K562 (cell line): Measurements from ENCODE around the gene CRYBG2. TPM values are rescaled to one million over a fixed set of nuclear protein-coding genes. Genes with fewer than 3 reads are reported as not detected.

ENCODE experiments used
- BCL6 ChIP-seq: fragments of 250-450 bp; sonication (Bioruptor Pico); IDR thresholded peaks from 2 replicates; pipeline ENCODE4 v1.4.0; 2020
- DDX20 ChIP-seq: fragments of 450-650 bp; IDR thresholded peaks from 2 replicates; pipeline ENCODE4 v1.6.1; 2016; ENCODE audit warnings: missing genetic modification characterization, low read depth, mild to moderate bottlenecking, missing compliant biosample characterization, moderate library complexity
- DEAF1 ChIP-seq: fragments of 450-650 bp; formaldehyde crosslinking; IDR thresholded peaks from 2 replicates; pipeline ENCODE4 v1.4.0; 2020; ENCODE audit warnings: mild to moderate bottlenecking, moderate library complexity
- E2F8 ChIP-seq: fragments of 450-650 bp; IDR thresholded peaks from 2 replicates; pipeline ENCODE4 v1.7.1; 2018; ENCODE audit warnings: mild to moderate bottlenecking, low read depth; ENCODE audit not compliant: partially characterized antibody
- GABPA ChIP-seq: fragments of 200-800 bp; sonication (Bioruptor generic); conservative IDR thresholded peaks from 2 replicates; pipeline ENCODE4 v1.6.1; 2016; ENCODE audit warnings: low read depth, missing genetic modification characterization, missing compliant biosample characterization
- IFI16 ChIP-seq: fragments of 250-450 bp; sonication (Bioruptor Pico); IDR thresholded peaks from 2 replicates; pipeline ENCODE4 v2.1.2; 2022; ENCODE audit warnings: mild to moderate bottlenecking, inconsistent platforms
- MED1 ChIP-seq: sonication (generic); formaldehyde crosslinking; IDR thresholded peaks from 2 replicates; pipeline ENCODE4 v1.8.1; 2023; ENCODE audit warnings: missing genetic modification reagents, borderline replicate concordance
- MTA3 ChIP-seq: fragments of 450-650 bp; formaldehyde crosslinking; IDR thresholded peaks from 2 replicates; pipeline ENCODE4 v1.6.1; 2017; ENCODE audit warnings: mild to moderate bottlenecking, borderline replicate concordance
- NONO ChIP-seq, 2 experiments: fragments of 200-400 bp in 1 of 2; fragments of 450-650 bp in 1 of 2; formaldehyde crosslinking in 1 of 2; IDR thresholded peaks; 2 replicates each; pipeline ENCODE4 v1.6.1; 2017; ENCODE audit warnings: low read depth in 2 of 2, mild to moderate bottlenecking in 2 of 2, moderate library complexity in 2 of 2, low read length in 1 of 2
- OTX1 ChIP-seq: fragments of 450-650 bp; formaldehyde crosslinking; IDR thresholded peaks from 2 replicates; pipeline ENCODE4 v1.4.0; 2022; ENCODE audit warnings: mild to moderate bottlenecking
- PRDM10 ChIP-seq: fragments of 450-650 bp; IDR thresholded peaks from 2 replicates; pipeline ENCODE4 v1.6.1; 2018; ENCODE audit not compliant: partially characterized antibody
- PRMT5 ChIP-seq: sonication (generic); formaldehyde crosslinking; IDR thresholded peaks from 2 replicates; pipeline ENCODE4 v1.5.0; 2020; ENCODE audit warnings: missing genetic modification reagents
- SIN3B ChIP-seq: fragments of 450-650 bp; IDR thresholded peaks from 2 replicates; pipeline ENCODE4 v1.6.1; 2017; ENCODE audit warnings: low read depth, mild to moderate bottlenecking, moderate library complexity
- SMAD3 ChIP-seq: fragments of 450-650 bp; formaldehyde crosslinking; conservative IDR thresholded peaks from 2 replicates; pipeline ENCODE4 v1.4.0; 2020; ENCODE audit warnings: mild to moderate bottlenecking
- TBP ChIP-seq: optimal IDR thresholded peaks from 2 replicates; pipeline ENCODE3; 2011; ENCODE audit warnings: low read depth, low read length, improper control_type of control experiment
- TEAD4 ChIP-seq, 2 experiments: sonication (generic) in 1 of 2; formaldehyde crosslinking in 1 of 2; IDR thresholded peaks; 2 replicates each; pipeline versions ENCODE4 v1.6.1 to v1.8.0; 2012 to 2022; ENCODE audit warnings: borderline replicate concordance in 1 of 2, inconsistent platforms in 1 of 2, low read length in 1 of 2, mild to moderate bottlenecking in 1 of 2, missing genetic modification reagents in 1 of 2
- ZFP36 ChIP-seq: fragments of 150-350 bp; IDR thresholded peaks from 2 replicates; pipeline ENCODE4 v1.6.1; 2018; ENCODE audit warnings: low read length, low read depth; ENCODE audit not compliant: partially characterized antibody
- ZNF77 ChIP-seq: fragments of 250-450 bp; sonication (Bioruptor Pico); IDR thresholded peaks from 2 replicates; pipeline ENCODE4 v1.5.0; 2020
- polyA plus RNA-seq, 8 experiments: library from polyadenylated mRNA; depleted of rRNA in 4 of 8; stranded (reverse) in 5 of 8; unstranded in 3 of 8; fragments of >200 nt; fragmentation: Nextera tagmentation in 2 of 8; fragmentation: Illumina TruSeq in 1 of 8; extraction: Ambion mirVana in 2 of 8; extraction: Trizol in 1 of 8; gene quantifications; 2 replicates each; pipeline versions ENCODE4 v1.2.1 to v1.2.3, GENCODE V29; 2011 to 2014; ENCODE audit warnings: inconsistent platforms in 1 of 8, missing spikeins in 1 of 8
- total RNA-seq, 7 experiments: library from RNA; depleted of rRNA in 6 of 7; stranded (reverse); fragments of >200 nt in 6 of 7; fragmentation: Illumina TruSeq in 2 of 7; extraction: Trizol in 2 of 7; gene quantifications; 2 replicates each; pipeline versions ENCODE4 v1.2.1 to v1.2.3, GENCODE V29; 2011 to 2021; ENCODE audit warnings: low replicate concordance in 1 of 7

CRYBG2 gene
- total and polyA plus RNA-seq, 9 of the 15 experiments (the other 6 are each of a cell fraction or from before 2014, with no cell fraction given) = 0.39 to 8.5 (median 3.7) TPM

GRCh38 chr1:26336477-26337205 is 17.3 kb downstream of the CRYBG2 start (continued):
- TF ChIP-seq GABPA = peak; percentile 84
- peak; percentile 84 for TF ChIP-seq DDX20 (tag)
- no peak; the same call in 1 of the 2 replicates for TF ChIP-seq SIN3B
- TF ChIP-seq ZNF77 (CRISPR knock-in tag) = no peak
- TF ChIP-seq OTX1 (CRISPR knock-in tag) = peak; percentile 96
- no peak for TF ChIP-seq NONO (IDR thresholded peaks at IDR 0.05; ENCODE audit: low read depth in 2 of 2, low read length in 1 of 2)
- TF ChIP-seq TBP = peak; percentile 74
- no peak for TF ChIP-seq PRDM10
- peak; percentile 91 for TF ChIP-seq IFI16 (CRISPR knock-in tag)
- TF ChIP-seq MED1 (CRISPR knock-in tag) = 0 out of 2 replicates have a peak, but pooled peaks have one; percentile 80
- TF ChIP-seq E2F8 = peak; percentile 82
- no peak for TF ChIP-seq ZFP36
- TF ChIP-seq TEAD4 (IDR thresholded peaks at IDR 0.05; ENCODE audit: low read length) = peak; percentile 50; the same call in 1 of the 2 replicates
- TF ChIP-seq TEAD4 (CRISPR knock-in tag; IDR thresholded peaks at IDR 0.05; ENCODE audit: borderline replicate concordance) = peak; percentile 88; the same call in 1 of the 2 replicates
- peak; percentile 86 for TF ChIP-seq MTA3
- TF ChIP-seq BCL6 = peak; percentile 91
- TF ChIP-seq PRMT5 = peak; percentile 93; the same call in 1 of the 2 replicates
- peak; percentile 56; the same call in 1 of the 2 replicates for TF ChIP-seq DEAF1 (CRISPR knock-in tag)
- TF ChIP-seq SMAD3 (CRISPR knock-in tag) = peak; percentile 97
